ENCODE data around the gene IGSF21.

IGSF21 gene

GRCh38 chr1:18404460-18404859 lies 296.9 kb downstream of the IGSF21 start:
- Histone ChIP-seq H3K36me3 (ENCODE audit: control insufficient read depth, insufficient read depth, low read length) (no peaks in the 10 kb centered on the region), H3K27me3 (ENCODE audit: control insufficient read depth, insufficient read depth, low read length) (no peaks in the 10 kb centered on the region), H2AFZ (no peak overlapping the region), H3K9me3 (ENCODE audit: control insufficient read depth, low read length) (no peaks in the 10 kb centered on the region), H3K4me1 (no peaks in the 10 kb centered on the region), H3K4me3 (ENCODE audit: low read depth, low read length) (no peak overlapping the region), H3K9ac (no peak overlapping the region), H3K79me2 (no peaks in the 10 kb centered on the region), H3K4me2 (ENCODE audit: low read length) (no peak overlapping the region), H3K27ac (no peak overlapping the region)
- no peak for TF ChIP-seq CTCF (IDR thresholded peaks at IDR 0.05)

DNA sequence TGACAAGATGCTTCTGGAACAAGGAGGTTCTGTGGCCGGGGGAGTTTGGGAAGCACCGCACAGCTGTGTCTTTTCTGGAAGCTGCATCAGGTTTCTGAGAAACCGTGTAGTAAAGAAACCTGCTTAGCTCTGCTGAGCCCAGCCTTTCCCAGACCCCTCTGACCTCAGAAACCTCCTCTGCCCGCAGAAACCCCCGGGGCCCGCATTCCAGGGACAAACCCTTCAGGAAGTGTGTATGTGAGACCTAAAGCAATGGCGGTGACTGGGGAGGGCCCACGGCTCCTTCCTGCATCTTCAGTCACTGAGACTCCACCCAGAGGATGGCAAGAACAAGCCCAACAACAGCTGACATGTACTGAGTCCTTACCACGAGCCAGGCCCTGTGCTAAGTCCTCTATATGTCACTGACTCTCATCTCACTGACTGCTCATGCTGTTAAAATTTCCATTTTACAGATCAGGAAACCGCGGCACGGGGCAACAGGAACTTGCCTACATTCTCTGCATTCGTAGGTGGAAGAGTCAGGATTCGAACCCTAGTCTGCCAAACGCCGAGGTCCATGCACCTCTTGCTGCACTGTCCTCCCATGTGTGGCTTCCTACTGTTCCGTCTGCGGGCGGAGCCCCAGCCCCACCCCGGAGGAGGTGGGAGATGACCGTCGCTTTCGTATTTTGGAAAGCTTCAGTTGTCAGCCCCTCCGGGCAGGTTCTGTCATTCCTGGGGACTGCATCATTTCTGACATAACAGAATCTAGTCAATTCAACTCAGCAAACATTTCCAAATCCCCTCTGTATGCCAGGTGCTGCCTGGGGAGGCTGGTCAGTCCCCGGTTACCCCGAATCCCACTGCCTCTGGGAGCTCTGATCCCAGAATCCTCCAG lies 299.8 kb downstream of the IGSF21 start:
- Histone ChIP-seq H3K4me2 (ENCODE audit: low read length) (no peak overlapping the region), H3K4me3 (ENCODE audit: low read depth, low read length) (no peak overlapping the region), H3K9me3 (ENCODE audit: control insufficient read depth, low read length) (no peaks in the 10 kb centered on the region), H3K79me2 (no peaks in the 10 kb centered on the region), H3K27me3 (ENCODE audit: control insufficient read depth, insufficient read depth, low read length) (no peaks in the 10 kb centered on the region), H3K36me3 (ENCODE audit: control insufficient read depth, insufficient read depth, low read length) (no peaks in the 10 kb centered on the region), H3K9ac (no peak overlapping the region), H2AFZ (no peak overlapping the region), H3K4me1 (no peaks in the 10 kb centered on the region), H3K27ac (no peak overlapping the region)
- no peak for TF ChIP-seq CTCF (IDR thresholded peaks at IDR 0.05)

- TF ChIP-seq CTCF (IDR thresholded peaks at IDR 0.05), result no peak
- no peak overlapping the region for H3K4me2 ChIP-seq (ENCODE audit: low read length)
- H3K4me1 ChIP-seq, result no peaks in the 10 kb centered on the region
- no peaks in the 10 kb centered on the region for H3K27me3 ChIP-seq (ENCODE audit: control insufficient read depth, insufficient read depth, low read length)
- H3K4me3 ChIP-seq (ENCODE audit: low read depth, low read length), result no peak overlapping the region
- H2AFZ ChIP-seq, result no peak overlapping the region
- H3K36me3 ChIP-seq (ENCODE audit: control insufficient read depth, insufficient read depth, low read length), result no peaks in the 10 kb centered on the region
- H3K27ac ChIP-seq, result no peak overlapping the region
- no peaks in the 10 kb centered on the region for H3K9me3 ChIP-seq (ENCODE audit: control insufficient read depth, low read length)
- H3K9ac ChIP-seq, result no peak overlapping the region
- H3K79me2 ChIP-seq, result no peaks in the 10 kb centered on the region
Observed at GRCh38 chr1:18408656-18409370, 301.2 kb downstream of the IGSF21 start.

GRCh38 chr1:18409609-18410237 lies 302.1 kb downstream of the IGSF21 start:
- Histone ChIP-seq H3K27me3 (ENCODE audit: control insufficient read depth, insufficient read depth, low read length) (no peaks in the 10 kb centered on the region), H3K79me2 (no peaks in the 10 kb centered on the region), H3K4me3 (ENCODE audit: low read depth, low read length) (no peak overlapping the region), H2AFZ (no peak overlapping the region), H3K36me3 (ENCODE audit: control insufficient read depth, insufficient read depth, low read length) (no peaks in the 10 kb centered on the region), H3K9me3 (ENCODE audit: control insufficient read depth, low read length) (no peaks in the 10 kb centered on the region), H3K27ac (no peak overlapping the region), H3K4me1 (no peaks in the 10 kb centered on the region), H3K9ac (no peak overlapping the region), H3K4me2 (ENCODE audit: low read length) (no peak overlapping the region)
- no peak for TF ChIP-seq CTCF (IDR thresholded peaks at IDR 0.05)
